ENCODE data around the gene ELL.

DNA sequence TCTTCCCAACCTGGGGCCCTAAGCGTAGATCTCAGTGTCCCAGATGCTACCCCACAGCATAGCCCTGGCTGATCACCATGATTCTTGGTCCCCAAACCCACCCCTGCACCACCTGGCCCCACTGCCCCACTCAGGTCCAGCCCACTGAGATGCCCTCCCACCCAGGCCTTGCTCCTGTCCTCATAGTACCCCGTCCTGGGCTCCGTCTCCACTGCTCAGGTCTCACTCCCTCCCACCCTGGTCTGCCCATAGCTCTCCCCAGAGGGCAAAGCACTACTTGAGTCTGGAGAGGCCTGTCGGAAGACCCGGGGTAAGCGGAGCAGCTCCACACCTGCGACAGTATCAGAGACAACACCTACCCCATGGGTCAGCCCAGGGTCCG, 48.2 kb downstream of the ELL start:
- TF ChIP-seq ZNF274 (IDR thresholded peaks at IDR 0.05; ENCODE audit: low read depth, low read length) = no peak
- no peak for TF ChIP-seq SUZ12 (IDR thresholded peaks at IDR 0.05; ENCODE audit: extremely low read depth, insufficient read depth, insufficient read length)
